Karpas-422 (cell line): Measurements from ENCODE around the gene ZNF778. TPM values are rescaled to one million over a fixed set of nuclear protein-coding genes. Genes with fewer than 3 reads are reported as not detected.

ENCODE experiments used
- DNase-seq: peaks from one replicate; pipeline ENCODE4 v3.0.0-alpha.2; 2015
- H2AFZ ChIP-seq: fragments of 200-600 bp; sonication (generic); 2 replicates; pipeline ENCODE4 v1.6.1; 2014; ENCODE audit warnings: antibody characterized with exemption, low read length, mixed read lengths
- H3K27ac ChIP-seq: fragments of 200-600 bp; sonication (generic); 2 replicates; pipeline ENCODE4 v1.5.1; 2014; ENCODE audit warnings: mild to moderate bottlenecking, low read length, moderate library complexity
- H3K27me3 ChIP-seq: fragments of 200-600 bp; sonication (generic); 2 replicates; pipeline ENCODE4 v1.6.1; 2014; ENCODE audit warnings: low read length, mixed read lengths
- H3K36me3 ChIP-seq: fragments of 200-600 bp; sonication (generic); 2 replicates; pipeline ENCODE4 v1.6.1; 2014; ENCODE audit warnings: low read length, mixed read lengths; ENCODE audit not compliant: insufficient read depth
- H3K4me1 ChIP-seq: fragments of 200-600 bp; sonication (generic); 2 replicates; pipeline ENCODE4 v1.6.1; 2014; ENCODE audit warnings: mild to moderate bottlenecking, low read length, mixed read lengths
- H3K4me2 ChIP-seq: fragments of 200-600 bp; sonication (generic); 2 replicates; pipeline ENCODE4 v1.6.1; 2014; ENCODE audit warnings: low read length, low read depth, mild to moderate bottlenecking; ENCODE audit not compliant: poor library complexity, severe bottlenecking
- H3K4me3 ChIP-seq: fragments of 200-600 bp; sonication (generic); 2 replicates; pipeline ENCODE4 v1.5.1; 2014; ENCODE audit warnings: mild to moderate bottlenecking, antibody characterized with exemption, low read length, mixed read lengths
- H3K79me2 ChIP-seq: fragments of 200-600 bp; sonication (generic); 2 replicates; pipeline ENCODE4 v1.6.1; 2014; ENCODE audit warnings: mild to moderate bottlenecking, low read length, mixed read lengths
- H3K9ac ChIP-seq: fragments of 200-600 bp; sonication (generic); 2 replicates; pipeline ENCODE4 v1.6.0; 2014; ENCODE audit warnings: low read length
- H3K9me2 ChIP-seq: fragments of 200-600 bp; sonication (generic), shearing (Covaris generic); replicated peaks from 2 replicates; pipeline ENCODE4 v1.6.0; 2014; ENCODE audit warnings: mild to moderate bottlenecking, low read length, moderate library complexity; ENCODE audit not compliant: insufficient read depth
- H3K9me3 ChIP-seq: fragments of 300-700, 200-600 bp; sonication (generic); 2 replicates; pipeline ENCODE4 v1.6.1; 2014; ENCODE audit warnings: low read length, mixed read lengths
- H4K20me1 ChIP-seq: fragments of 200-600 bp; sonication (generic); 2 replicates; pipeline ENCODE4 v1.6.1; 2014; ENCODE audit warnings: mild to moderate bottlenecking, antibody characterized with exemption, low read length, low read depth; ENCODE audit not compliant: insufficient read depth
- total RNA-seq: library from RNA; depleted of rRNA; stranded (reverse); fragments of >200 nt; shearing (Covaris generic); gene quantifications from 2 replicates; pipeline ENCODE4 v1.2.3, GENCODE V29; 2014; ENCODE audit warnings: low replicate concordance

The ZNF778 gene
- total RNA-seq, 1 experiment from 2014 or later, result 2.7 TPM

GRCh38 chr16:89277049-89277448, 59.5 kb downstream of the ZNF778 start:
- H3K4me2 ChIP-seq, result no peak overlapping the region
- H3K27me3 ChIP-seq, result no peaks in the 10 kb centered on the region
- no peak for DNase-seq
- H3K79me2 ChIP-seq, result no peaks in the 10 kb centered on the region
- no peaks in the 10 kb centered on the region for H3K9me2 ChIP-seq
- no peaks in the 10 kb centered on the region for H3K9me3 ChIP-seq
- no peak overlapping the region for H2AFZ ChIP-seq
- H3K4me3 ChIP-seq, result no peak overlapping the region
- no peak overlapping the region for H3K9ac ChIP-seq
- H3K27ac ChIP-seq, result no peak overlapping the region
- H4K20me1 ChIP-seq, result no peaks in the 10 kb centered on the region
- H3K36me3 ChIP-seq, result no peaks in the 10 kb centered on the region
- H3K4me1 ChIP-seq, result no peaks in the 10 kb centered on the region

- H3K36me3 ChIP-seq, result no peaks in the 10 kb centered on the region
Measured at GRCh38 chr16:89277641-89278341, 60.3 kb downstream of the ZNF778 start.

GRCh38 chr16:89278441-89279240, 61.1 kb downstream of the ZNF778 start:
- H3K36me3 ChIP-seq, result no peaks in the 10 kb centered on the region
- no peak overlapping the region for H3K4me3 ChIP-seq
- no peaks in the 10 kb centered on the region for H3K27me3 ChIP-seq
- DNase-seq, result no peak
- no peak overlapping the region for H2AFZ ChIP-seq
- no peaks in the 10 kb centered on the region for H3K9me3 ChIP-seq
- H3K4me2 ChIP-seq, result no peak overlapping the region
- H3K79me2 ChIP-seq, result no peaks in the 10 kb centered on the region
- H3K27ac ChIP-seq, result no peak overlapping the region
- no peaks in the 10 kb centered on the region for H3K4me1 ChIP-seq
- H3K9me2 ChIP-seq, result no peaks in the 10 kb centered on the region
- no peaks in the 10 kb centered on the region for H4K20me1 ChIP-seq
- H3K9ac ChIP-seq, result no peak overlapping the region

More at GRCh38 chr16:89277641-89278341, 60.3 kb downstream of the ZNF778 start:
- H2AFZ ChIP-seq, result no peak overlapping the region
- H3K27ac ChIP-seq, result no peak overlapping the region
- H4K20me1 ChIP-seq, result no peaks in the 10 kb centered on the region
- H3K79me2 ChIP-seq, result no peaks in the 10 kb centered on the region
- H3K9me3 ChIP-seq, result no peaks in the 10 kb centered on the region
- no peak overlapping the region for H3K4me2 ChIP-seq
- DNase-seq, result no peak
- no peak overlapping the region for H3K9ac ChIP-seq
- H3K4me1 ChIP-seq, result no peaks in the 10 kb centered on the region
- H3K4me3 ChIP-seq, result no peak overlapping the region
- no peaks in the 10 kb centered on the region for H3K27me3 ChIP-seq
- H3K9me2 ChIP-seq, result no peaks in the 10 kb centered on the region

- no peak for DNase-seq
- Histone ChIP-seq H3K27ac (no peak overlapping the region), H3K9ac (no peak overlapping the region), H3K27me3 (no peaks in the 10 kb centered on the region), H4K20me1 (no peaks in the 10 kb centered on the region), H3K9me2 (no peaks in the 10 kb centered on the region), H2AFZ (no peak overlapping the region), H3K79me2 (no peaks in the 10 kb centered on the region), H3K36me3 (no peaks in the 10 kb centered on the region), H3K4me3 (no peak overlapping the region), H3K4me2 (no peak overlapping the region), H3K4me1 (no peaks in the 10 kb centered on the region), H3K9me3 (no peaks in the 10 kb centered on the region)
Measured at GRCh38 chr16:89279666-89280481, 62.4 kb downstream of the ZNF778 start.

- H2AFZ ChIP-seq, result no peak overlapping the region
- H3K9me3 ChIP-seq, result no peaks in the 10 kb centered on the region
- H3K36me3 ChIP-seq, result no peaks in the 10 kb centered on the region
- H3K27ac ChIP-seq, result no peak overlapping the region
- no peaks in the 10 kb centered on the region for H3K27me3 ChIP-seq
- no peaks in the 10 kb centered on the region for H3K4me1 ChIP-seq
- no peaks in the 10 kb centered on the region for H3K79me2 ChIP-seq
- H3K9me2 ChIP-seq, result no peaks in the 10 kb centered on the region
- H4K20me1 ChIP-seq, result no peaks in the 10 kb centered on the region
- no peak overlapping the region for H3K9ac ChIP-seq
- no peak overlapping the region for H3K4me2 ChIP-seq
- H3K4me3 ChIP-seq, result no peak overlapping the region
- no peak for DNase-seq
Measured at GRCh38 chr16:89280546-89281188, 63.2 kb downstream of the ZNF778 start.

GRCh38 chr16:89281189-89281577, 63.7 kb downstream of the ZNF778 start:
- no peaks in the 10 kb centered on the region for H3K36me3 ChIP-seq
- no peaks in the 10 kb centered on the region for H3K4me1 ChIP-seq
- H3K9me3 ChIP-seq, result no peaks in the 10 kb centered on the region
- H3K4me3 ChIP-seq, result no peak overlapping the region
- H3K9me2 ChIP-seq, result no peaks in the 10 kb centered on the region
- DNase-seq, result no peak
- H3K27me3 ChIP-seq, result no peaks in the 10 kb centered on the region
- H2AFZ ChIP-seq, result no peak overlapping the region
- no peaks in the 10 kb centered on the region for H4K20me1 ChIP-seq
- no peak overlapping the region for H3K9ac ChIP-seq
- H3K79me2 ChIP-seq, result no peaks in the 10 kb centered on the region
- H3K27ac ChIP-seq, result no peak overlapping the region
- no peak overlapping the region for H3K4me2 ChIP-seq

GRCh38 chr16:89281829-89282228, 64.3 kb downstream of the ZNF778 start:
- Histone ChIP-seq H3K36me3 (no peaks in the 10 kb centered on the region), H3K9me3 (no peaks in the 10 kb centered on the region), H3K4me3 (no peak overlapping the region), H3K4me1 (no peaks in the 10 kb centered on the region), H3K27ac (no peak overlapping the region), H3K9ac (no peak overlapping the region), H3K4me2 (no peak overlapping the region), H3K27me3 (no peaks in the 10 kb centered on the region), H3K79me2 (no peaks in the 10 kb centered on the region), H3K9me2 (no peaks in the 10 kb centered on the region), H4K20me1 (no peaks in the 10 kb centered on the region), H2AFZ (no peak overlapping the region)
- no peak for DNase-seq
